Activated T-cell treated with anti-CD3 and anti-CD28 coated beads, Interleukin-2, amount 50 U/mL, for 48 hours (primary cell): ENCODE measurements around the gene OLFML2B.
"Not testable (repeated sequence)": the region's sequence is repeated elsewhere in the genome, so short reads cannot be mapped to it uniquely, and the experiment has no call there.

Experiments used
- DNase-seq, 2 experiments: peaks; one replicate each; pipeline ENCODE4 v3.0.0-alpha.2; 2020

OLFML2B gene

GRCh38 chr1:162033428-162033827, 9.8 kb upstream of the OLFML2B start:
- no peak for DNase-seq

- no peak for DNase-seq
Measured at GRCh38 chr1:162030759-162031280, 7.2 kb upstream of the OLFML2B start.

DNA sequence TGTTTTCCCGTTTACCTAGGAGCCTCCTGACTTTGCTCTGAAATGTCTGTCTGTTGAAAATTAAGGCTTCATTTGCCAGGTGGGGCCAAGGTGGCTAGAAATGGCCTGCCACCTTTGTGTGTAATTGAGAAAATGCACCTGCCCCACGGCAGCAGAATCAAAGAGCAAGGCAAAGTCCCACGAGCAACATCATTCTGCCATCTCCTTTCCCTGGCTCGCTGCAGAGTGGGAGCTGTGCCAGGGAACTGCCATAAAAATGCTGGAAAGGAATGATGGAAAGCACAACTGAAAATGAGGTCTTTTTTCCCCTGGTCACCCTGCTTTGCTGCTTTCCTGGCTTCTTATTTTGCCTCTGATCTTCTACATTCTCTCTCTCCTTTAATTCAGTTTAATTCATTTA, 5.5 kb upstream of the OLFML2B start:
- no peak for DNase-seq

DNA sequence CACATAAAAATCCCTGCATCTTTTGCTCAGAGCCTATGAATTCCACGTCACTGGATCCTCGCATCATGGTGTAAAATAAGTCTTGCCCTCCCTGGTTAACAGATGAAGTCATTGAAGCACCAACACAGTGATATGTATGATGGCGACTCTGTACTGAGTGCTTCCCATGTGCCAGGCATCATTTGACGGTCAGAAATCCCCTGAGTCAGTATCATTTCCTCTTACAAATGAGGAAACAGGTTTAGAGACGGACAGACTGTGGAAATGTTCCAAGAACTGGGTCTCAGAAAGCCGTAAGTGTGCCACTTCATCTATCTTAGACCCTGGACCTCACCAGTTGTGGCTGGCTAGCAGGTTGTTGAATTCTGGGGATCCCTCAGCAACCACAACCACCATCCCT, 5.1 kb upstream of the OLFML2B start:
- no peak for DNase-seq

GRCh38 chr1:162026881-162027280, 3.2 kb upstream of the OLFML2B start:
- no peak for DNase-seq

- DNase-seq: no peak
Measured at GRCh38 chr1:162025541-162025940, 1.9 kb upstream of the OLFML2B start.

- no peak for DNase-seq
Measured at GRCh38 chr1:162023181-162023546, 505 bp downstream of the OLFML2B start.

DNA sequence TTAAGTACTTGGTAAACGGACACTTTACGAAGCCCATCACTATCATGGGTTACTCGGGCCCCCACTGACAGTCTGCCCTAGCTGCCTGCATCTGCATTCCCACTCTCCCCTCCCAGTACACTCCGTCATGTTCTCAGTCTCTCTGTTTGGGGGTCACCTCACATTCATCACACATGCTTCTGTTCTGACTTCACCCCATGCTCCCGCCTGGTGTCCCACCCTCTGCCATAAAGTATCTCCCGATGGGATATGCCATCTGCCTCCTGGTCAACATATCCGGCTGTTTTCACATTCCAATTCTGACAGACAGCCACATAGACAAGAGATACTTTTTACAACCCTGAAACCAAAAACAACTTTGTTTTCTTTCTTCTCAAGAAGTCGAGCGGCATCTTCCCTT, 1.0 kb downstream of the OLFML2B start:
- no peak for DNase-seq

- no peak for DNase-seq
Measured at GRCh38 chr1:162021124-162021523, 2.5 kb downstream of the OLFML2B start.

GRCh38 chr1:162020150-162020549, 3.5 kb downstream of the OLFML2B start:
- DNase-seq: no peak

DNA sequence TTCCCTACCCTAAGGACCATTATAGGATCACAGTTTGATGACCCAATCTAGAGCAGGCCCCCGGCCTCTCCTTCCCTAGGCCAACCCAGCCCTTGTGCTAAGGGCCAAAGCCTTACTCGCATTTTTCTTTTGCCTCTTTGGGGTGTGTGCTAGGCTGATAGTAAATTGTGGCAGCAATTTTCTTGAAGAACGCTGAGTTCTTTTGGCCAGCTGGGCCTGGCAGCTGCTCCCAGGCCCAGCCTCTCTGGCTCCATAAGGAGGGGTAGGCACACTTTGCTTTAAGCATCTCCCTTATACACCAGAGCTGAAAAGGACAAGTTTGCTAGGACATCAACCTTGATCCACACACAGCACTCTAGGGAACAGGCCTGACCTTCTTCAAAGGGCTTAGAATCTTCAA, 4.2 kb downstream of the OLFML2B start:
- DNase-seq: no peak

GRCh38 chr1:162019006-162019405, 4.7 kb downstream of the OLFML2B start:
- no peak for DNase-seq

- no peak for DNase-seq
Measured at GRCh38 chr1:162018418-162018817, 5.3 kb downstream of the OLFML2B start.

DNA sequence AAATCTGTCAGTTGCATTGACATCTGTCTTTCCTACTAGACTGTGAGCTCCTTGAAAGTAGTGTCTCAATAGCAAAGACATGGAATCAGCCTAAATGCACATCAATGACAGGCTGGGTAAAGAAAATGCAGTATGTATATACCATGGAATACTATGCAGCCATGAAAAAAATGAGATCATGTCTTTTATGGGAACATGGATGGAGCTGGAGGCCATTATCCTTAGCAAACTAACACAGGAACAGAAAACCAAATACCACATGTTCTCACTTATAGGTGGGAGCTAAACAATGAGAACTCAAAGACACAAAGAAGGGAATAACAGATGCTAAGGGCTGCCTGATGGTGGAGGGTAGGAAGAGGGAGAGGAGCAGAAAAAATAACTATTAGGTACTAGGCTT, 5.9 kb downstream of the OLFML2B start:
- DNase-seq: not testable (repeated sequence)

GRCh38 chr1:162016631-162017030, 7.0 kb downstream of the OLFML2B start:
- no peak for DNase-seq

DNA sequence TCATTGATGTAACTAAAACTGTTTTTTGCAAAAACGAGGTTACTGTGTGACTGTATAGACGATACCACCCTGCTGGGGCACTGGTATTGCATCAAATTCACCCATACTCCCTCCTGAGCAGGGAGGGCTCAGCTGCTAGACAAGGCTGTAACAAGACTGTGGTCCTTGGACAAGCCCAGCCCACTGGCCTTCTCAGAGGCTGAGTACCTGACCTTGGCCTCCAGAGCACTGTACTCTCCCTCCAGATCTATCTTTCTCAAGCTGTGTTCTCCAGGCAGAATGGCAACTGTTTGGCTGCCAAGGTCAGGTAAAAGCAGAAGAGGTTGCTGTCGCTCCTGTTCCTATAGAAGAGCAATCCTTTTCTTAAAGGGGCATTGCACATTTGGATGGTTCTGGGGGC, 8.5 kb downstream of the OLFML2B start:
- DNase-seq: no peak

DNA sequence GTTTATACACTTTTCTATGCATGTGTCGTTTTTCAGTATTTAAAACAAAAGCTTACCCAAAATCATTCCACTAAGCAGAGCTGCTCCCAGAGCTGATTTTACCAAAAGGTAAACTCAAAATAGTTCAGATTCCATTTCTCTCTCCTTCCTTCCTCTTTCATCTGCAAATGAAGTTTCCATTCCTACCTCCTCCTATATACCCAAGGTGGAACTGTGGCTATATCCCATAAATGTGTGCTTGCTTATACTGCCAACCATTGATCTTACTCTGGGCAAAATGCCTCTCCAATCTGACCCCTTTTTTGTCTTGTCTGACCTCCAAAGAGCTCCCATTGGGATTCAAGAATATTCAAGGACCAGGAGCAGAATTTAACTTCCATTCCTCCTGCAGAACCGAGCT, 9.5 kb downstream of the OLFML2B start:
- DNase-seq: no peak

GRCh38 chr1:162013289-162013688, 10.4 kb downstream of the OLFML2B start:
- DNase-seq: no peak

DNA sequence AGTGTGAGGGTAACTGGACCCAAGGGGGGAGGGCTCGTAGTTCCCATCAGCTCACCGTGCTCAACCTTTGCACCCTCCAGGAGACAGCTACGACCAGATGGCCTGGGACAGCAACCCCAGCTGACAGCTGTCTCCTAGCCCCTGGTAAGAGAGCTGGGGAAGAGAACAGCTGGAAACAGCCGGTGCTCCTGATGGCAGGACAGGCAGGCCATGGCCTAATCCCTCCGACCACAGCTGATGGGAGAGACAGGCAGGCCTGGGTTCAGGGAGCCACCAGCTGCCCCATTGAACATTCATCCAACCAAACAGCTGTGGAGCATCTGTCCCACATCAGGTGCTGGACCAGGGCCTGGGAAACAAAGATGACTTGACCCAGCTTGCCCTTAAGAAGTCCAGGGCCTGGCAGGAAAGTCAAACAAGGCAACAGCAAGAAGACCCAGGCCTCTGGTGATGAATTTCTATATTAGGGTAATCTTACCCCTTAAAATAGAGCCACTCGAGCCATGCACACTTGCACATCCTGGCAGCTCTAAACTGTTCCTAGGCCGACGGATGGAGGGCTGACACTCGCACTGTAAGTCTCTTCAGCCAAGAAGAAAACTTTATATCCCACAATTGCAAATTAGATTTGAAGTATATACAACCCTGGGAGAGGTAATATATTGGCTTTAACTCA, 12.2 kb downstream of the OLFML2B start:
- DNase-seq: no peak

GRCh38 chr1:162010175-162010506, 13.5 kb downstream of the OLFML2B start:
- no peak for DNase-seq

DNA sequence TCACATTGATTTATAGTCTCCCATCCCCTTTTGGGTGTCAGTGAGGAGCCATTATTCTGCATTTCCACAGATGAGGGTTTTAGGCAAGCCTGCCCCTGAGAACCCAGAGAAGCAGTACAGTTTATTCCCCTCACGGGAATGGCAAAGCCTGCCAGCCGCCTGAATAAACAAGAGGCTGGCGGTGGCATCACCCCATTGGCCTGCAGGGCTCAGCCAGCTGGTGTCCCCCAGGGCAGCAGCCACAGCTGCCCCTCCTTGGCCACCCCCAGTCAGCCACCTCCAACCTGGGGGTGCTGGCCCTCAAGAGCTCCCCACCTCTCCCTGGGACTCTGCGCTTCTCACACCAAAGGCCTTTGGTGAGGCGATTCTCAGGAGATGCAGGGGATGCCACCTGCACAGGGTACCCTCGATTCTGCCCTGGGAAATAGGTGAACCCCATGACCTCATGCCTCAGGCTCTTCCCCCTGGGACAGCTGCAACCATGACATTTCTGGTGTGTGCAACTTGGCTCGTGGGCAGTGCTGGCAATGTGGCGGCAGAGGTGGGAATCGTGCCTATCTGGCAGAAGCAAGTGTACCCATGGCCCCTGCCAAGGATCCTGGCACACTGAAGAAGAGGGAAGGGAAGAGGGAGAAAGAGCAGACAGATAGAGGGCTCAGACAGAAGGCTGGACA, 14.0 kb downstream of the OLFML2B start:
- no peak for DNase-seq

DNA sequence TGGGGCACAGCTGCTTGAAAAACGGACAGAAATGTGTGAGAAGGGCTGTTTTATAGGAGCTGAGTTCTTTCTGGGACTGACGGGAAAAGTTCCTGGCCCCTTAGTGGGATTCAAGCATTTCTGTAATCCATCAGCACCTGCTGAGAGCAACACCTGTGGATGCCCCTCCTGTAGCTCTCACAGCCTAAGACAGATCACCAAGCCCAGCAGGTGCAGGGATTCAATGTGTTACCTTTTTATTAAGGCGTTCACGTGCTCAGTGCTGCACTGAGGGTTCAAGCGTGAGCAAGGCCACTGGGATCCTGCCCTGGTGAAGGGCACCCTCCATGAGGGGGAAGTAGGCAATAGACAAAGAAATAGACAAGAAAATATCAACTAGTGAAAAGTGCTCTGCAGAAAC, 14.9 kb downstream of the OLFML2B start:
- no peak for DNase-seq

DNA sequence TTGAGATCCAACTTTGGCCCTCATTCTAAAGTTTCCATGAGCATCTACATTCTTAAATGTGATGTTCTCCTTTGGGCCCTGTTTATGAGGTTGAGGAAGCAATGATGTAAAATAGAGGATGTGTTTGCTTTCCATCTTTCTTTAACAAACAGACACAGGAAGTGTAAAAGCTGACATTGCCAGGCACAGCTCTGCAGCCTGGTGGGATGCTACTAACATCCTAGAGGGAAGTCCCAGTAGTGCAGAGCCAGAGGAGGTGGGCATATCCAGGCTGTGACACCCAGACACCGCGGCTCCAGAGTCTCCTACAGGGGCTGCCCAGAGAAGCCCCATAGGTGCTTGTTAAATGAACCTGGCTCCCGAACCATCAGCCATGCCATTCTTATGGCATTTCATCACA, 16.2 kb downstream of the OLFML2B start:
- DNase-seq: no peak

- DNase-seq: no peak
Measured at GRCh38 chr1:162006081-162006480, 17.6 kb downstream of the OLFML2B start.

DNA sequence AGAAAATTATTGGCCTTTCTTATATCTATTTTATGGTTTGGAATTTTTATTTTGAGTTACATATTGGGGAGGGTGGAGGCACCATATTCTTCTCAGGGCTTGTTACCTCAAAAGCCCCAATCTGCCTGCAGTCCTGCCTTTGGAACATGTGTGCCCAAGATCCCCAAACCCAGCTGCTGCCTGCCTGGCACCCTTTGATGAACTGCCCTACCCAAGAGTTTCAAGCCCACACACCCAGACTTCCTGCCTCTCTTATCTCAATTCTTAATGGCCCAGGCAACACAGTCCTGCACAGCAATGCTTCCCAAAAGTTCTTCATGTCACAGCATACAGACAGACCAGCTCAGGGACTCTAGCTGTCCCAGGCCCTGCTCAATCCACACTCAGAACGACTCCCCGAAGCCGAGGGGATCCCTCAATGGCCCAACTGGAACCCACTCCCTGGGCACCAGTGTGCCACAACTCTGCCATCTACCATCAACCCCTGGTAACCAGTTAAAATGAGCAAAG, 19.2 kb downstream of the OLFML2B start:
- no peak for DNase-seq
